IPS DF 4.7 (cell line): ENCODE results near the gene MED19.
"Not testable (repeated sequence)": the region's sequence is repeated elsewhere in the genome, so short reads cannot be mapped to it uniquely, and the experiment has no call there.

Source experiments
- DNase-seq: peaks from one replicate; pipeline ENCODE4 v3.0.0-alpha.2; 2013; ENCODE audit warnings: low spot score; ENCODE audit errors: extremely low read depth

The MED19 gene

GRCh38 chr11:57711414-57712255 is at the start of gene MED19:
Gene MED19, minus strand, starts transcription at chr11:57712215. Its CDS starts 36 bp downstream, at chr11:57712179.
- peak; percentile 84 for DNase-seq

DNA sequence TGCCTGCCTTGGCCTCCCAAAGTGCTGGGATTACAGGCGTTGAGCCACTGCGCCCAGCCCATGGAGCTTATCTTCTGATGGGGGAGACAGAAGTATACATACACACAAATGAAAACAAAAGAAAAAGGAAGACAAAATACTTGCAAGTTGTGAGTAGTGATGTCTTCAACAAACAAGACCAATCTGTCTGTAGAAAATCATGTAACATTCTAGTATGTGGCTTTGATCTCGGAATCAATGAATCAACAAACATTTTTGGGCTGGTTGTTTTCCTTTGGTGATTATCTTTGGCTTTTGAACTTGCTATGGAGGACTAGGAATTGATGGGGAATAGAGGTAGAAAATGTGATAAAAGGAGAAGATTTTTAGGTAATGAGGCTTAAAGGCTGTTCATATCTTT is 46.2 kb upstream of the MED19 start:
- no peak for DNase-seq

- no peak for DNase-seq
Measured at GRCh38 chr11:57752954-57753353, 40.9 kb upstream of the MED19 start.

DNA sequence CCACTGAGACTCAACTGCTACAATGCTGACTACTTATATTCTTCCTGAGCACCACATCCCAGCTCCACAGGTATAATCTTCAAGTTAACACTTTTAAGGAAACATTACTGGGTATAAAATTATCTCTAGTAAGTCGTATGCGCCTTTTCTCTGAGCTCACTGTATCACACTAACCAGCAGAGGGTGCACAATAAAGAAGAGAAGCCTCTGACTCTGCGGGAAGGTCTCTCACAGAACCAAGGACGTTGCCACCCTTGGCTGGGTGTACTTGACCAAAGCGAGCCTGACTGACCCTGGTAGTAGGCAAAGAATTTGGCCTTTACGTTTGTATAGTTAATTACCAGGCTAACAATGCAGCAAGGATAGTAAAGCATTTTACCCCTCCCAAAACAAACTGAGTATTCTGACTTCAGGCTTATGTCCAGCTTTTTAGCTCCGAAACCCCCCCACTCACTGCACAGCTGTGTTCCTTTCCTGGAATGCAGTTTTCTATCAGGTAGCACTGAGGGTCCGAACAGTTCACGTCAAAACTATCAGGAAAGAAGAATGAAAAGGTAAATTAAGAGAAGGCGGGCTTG is 39.8 kb upstream of the MED19 start, which contains the start of gene BTBD18:
BTBD18 (minus strand) TSS at position 144 of the 578 bp plus-strand sequence. CDS start 631 bp downstream, outside the sequence.
- DNase-seq = no peak

GRCh38 chr11:57751176-57751575 is 39.2 kb upstream of the MED19 start:
- no peak for DNase-seq

DNA sequence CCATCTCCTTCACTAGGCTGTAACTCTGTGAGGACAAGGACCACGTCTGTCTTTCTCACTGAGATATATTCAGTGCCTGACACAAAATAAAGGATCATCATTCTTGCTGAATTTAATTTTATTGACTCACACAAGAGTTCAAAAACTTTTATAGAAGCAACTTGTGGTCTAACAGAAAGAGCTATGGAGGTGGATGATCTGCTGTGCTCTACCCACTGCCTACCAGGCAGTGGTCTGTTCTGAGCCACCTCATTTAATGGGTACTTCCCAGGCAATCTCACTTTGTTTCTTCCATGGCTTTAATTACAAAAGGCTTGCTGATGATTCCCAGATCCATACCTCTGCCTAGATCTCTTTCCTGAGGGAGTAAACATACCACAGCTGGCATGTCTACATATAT is 34.9 kb upstream of the MED19 start:
- no peak for DNase-seq

DNA sequence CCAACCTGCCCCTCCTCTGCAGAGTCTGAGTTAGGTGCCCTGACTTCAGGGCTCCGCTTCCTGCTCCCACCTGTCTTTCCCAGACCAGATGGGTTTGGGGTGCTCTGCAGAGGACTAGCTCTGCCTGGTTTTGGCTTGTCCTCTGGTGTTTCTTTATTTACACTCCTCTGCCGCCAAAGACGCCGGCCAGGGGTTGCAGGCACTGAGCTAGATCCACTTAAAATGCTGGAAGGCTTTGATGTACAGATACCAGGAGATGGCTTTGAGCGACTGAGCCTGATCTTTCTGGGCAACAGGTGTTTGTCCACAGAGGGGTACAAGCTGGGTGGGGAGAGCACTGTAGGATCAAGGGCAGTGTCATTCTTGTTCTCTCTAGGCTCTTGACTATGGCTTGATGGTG is 33.2 kb upstream of the MED19 start:
- no peak for DNase-seq

DNA sequence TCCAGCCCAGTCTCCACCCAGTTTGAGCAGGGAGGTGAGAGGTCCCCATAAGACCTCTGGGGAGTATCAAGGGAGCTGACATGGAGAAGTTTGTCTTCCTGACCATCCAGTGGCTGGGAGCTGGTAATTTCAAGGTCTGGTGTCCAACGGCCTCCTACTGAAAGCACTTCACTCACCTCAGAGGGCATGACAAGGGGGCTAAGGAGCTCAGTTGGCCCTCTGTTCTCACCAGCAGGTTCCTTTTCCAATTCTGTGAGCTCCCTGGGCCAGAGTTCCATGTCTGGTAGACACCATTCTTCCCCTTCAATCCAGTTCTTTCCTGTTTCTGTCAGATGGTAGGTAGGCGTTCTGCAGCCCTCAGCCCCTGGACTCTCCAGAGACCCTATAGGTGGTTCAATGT is 32.3 kb upstream of the MED19 start:
- DNase-seq = no peak

DNA sequence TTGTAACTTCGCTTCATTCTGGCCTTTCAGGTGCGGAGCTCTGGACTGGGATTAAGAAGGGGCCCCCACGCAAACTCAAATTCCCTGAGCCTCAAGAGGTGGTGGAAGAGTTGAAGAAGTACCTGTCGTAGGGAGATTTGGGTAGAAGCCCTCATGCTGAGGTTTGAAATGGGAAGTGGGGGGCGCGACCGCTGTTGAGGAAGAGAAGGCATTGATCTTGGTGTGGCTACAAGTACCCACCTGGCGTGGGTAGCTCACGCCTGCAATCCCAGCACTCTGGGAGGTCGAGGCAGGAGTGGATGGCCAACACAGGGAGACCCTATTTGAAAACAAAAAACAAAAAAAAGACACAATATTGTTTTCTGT is 30.1 kb upstream of the MED19 start:
- DNase-seq = no peak

GRCh38 chr11:57741132-57742086 is 29.4 kb upstream of the MED19 start, which contains the start of gene SELENOH:
Gene SELENOH, plus strand, starts transcription at chr11:57741491. Its CDS starts 105 bp downstream, at chr11:57741596.
- DNase-seq = peak; percentile 94

GRCh38 chr11:57735619-57736298 is 23.7 kb upstream of the MED19 start:
- DNase-seq = no peak

DNA sequence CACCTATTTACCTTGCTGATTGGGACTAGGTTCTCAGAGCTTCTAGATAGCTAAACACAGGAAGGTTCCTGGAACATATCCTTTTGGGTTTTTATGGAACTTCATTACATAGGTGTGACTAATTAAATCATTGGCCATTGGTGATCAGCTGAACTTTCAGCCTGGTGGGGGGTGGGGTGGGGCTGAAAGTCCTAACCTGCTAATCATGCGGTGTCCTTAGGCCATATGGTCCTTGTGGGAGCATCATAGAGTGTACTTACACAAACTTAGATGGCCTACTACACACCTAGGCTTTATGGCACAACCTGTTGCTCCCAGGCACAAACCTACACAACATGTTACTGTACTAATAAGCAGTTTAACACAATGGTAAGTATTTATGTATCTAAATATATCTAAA is 20.6 kb upstream of the MED19 start:
- DNase-seq = no peak

GRCh38 chr11:57729479-57729878 is 17.5 kb upstream of the MED19 start:
- no peak for DNase-seq

- DNase-seq = no peak
Measured at GRCh38 chr11:57728829-57729228, 16.8 kb upstream of the MED19 start.

- no peak for DNase-seq
Measured at GRCh38 chr11:57727185-57727584, 15.2 kb upstream of the MED19 start.

DNA sequence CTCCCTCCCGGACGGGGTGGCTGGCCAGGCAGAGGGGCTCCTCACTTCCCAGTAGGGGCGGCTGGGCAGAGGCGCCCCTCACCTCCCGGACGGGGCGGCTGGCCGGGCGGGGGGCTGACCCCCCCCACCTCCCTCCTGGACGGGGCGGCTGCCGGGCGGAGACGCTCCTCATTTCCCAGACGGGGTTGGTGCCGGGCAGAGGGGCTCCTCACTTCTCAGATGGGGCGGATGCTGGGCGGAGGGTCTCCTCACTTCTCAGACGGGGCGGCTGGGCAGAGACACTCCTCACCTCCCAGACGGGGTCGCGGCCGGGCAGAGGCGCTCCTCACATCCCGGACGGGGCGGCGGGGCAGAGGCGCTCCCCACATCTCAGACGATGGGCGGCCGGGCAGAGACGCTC is 4.7 kb upstream of the MED19 start:
- not testable (repeated sequence) for DNase-seq

DNA sequence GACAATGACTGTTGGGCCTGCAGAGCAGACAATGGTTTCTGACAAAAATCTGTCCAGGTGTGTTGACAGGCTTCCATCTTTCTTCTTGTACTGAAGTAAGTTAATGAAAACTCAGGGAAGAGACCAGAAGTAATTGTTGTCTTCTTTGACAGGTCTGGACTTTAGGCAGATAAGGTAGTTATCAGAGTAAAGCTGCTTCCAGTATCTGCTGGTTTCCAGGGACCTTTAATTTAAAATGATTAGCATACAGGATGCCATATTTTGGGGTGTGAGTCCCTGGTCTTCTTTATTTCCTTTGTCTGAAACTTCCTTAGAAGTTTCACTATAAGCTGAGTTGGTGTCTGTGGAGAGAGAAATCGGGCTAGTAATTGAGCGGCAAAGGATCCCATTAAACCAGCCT is 1.8 kb upstream of the MED19 start:
- DNase-seq = no peak

DNA sequence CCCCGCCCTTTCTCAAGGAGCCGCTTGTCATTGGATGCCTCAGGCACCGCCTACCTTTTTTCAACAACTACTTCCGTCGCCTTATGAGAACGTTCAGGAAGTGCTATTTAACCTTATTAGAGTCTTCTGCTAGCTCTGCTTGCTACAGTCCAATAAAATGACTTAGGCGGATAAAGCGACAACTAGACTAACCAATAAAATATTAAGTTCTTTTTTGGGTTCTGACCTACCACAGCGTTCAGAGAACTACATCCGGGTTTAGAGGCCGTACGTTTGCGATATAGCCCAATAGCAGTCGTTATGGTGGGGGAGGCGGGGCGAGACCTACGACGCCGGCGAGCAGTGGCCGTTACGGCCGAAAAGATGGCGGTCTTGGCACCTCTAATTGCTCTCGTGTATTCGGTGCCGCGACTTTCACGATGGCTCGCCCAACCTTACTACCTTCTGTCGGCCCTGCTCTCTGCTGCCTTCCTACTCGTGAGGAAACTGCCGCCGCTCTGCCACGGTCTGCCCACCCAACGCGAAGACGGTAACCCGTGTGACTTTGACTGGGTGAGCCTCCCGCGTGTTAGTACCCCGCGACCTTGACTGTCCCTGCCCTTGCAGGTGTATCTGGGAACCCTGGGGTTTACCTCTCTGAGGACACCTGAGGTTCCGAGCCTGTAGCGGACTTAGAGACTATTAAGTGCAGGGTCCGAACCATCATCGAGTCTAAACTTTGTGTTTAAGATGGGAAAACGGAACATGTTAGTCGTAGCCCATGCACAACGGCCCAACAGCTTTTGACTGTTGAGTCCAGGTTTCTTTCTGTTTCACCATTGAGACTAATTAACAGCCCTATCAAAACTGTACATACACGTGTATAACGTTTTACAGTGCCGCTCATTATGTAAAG is 488 bp upstream of the MED19 start, which contains the start of gene TMX2:
TMX2 (plus strand) TSS at position 338 of the 895 bp plus-strand sequence; CDS start at position 364, 26 bp downstream.
- DNase-seq = peak; percentile 97

DNA sequence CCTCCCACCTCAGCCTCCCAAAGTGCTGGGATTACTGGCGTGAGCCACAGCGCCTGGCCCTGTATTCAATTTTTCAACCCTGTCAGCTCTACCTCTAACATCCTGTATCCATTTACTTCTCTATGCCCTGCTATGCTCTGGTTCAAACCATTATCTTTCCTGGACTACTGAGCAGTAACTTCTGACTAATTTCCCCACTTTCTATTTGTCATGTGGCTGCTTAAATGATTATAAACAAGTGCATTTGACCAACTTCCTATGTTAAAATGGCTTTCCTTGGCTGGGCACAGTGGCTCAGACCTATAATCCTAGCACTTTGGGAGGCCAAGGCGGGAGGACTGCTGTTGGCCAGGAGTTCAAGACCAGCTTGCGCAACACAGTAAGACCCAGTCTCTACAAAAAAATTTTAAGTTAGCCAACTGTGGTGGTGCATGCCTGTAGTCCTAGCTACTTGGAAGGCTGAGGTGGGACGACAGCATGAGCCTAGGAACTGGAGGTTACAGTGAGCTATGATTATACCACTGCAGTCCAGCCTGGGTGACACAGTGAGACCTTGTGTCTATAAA is 2.1 kb downstream of the MED19 start:
- no peak for DNase-seq

DNA sequence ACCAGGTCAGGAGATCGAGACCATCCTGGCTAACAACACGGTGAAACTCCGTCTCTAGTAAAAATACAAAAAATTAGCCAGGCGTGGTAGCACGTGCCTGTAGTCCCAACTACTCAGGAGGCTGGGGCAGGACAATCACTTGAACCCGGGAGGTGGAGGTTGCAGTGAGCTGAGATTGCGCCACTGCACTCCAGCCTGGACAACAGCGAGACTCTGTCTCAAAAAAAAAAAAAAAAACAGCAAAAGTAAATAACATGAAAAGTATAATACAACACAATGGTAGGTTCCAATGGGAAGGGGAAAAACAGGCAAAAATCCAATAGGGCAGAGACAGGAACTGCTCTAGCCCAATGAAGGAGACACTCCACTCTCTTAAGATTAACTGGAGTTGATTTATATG is 6.6 kb downstream of the MED19 start:
- not testable (repeated sequence) for DNase-seq
